Measurements from ENCODE around the gene MECR. TPM values are rescaled to one million over a fixed set of nuclear protein-coding genes. Genes with fewer than 3 reads are reported as not detected.
"Not testable (repeated sequence)": the region's sequence is repeated elsewhere in the genome, so short reads cannot be mapped to it uniquely, and the experiment has no call there.

Gene MECR
- total RNA-seq, 2 experiments from 2014 or later, result 42.0 to 42.7 TPM

- no peak overlapping the region for H3K4me3 Mint-ChIP-seq
- DNase-seq, result no peak
- no peak overlapping the region for H3K27ac Mint-ChIP-seq
- no peaks in the 10 kb centered on the region for H3K9me3 Mint-ChIP-seq
- H3K4me1 Mint-ChIP-seq, result peaks cover 30% of the 10 kb centered on the region
- H3K36me3 Mint-ChIP-seq, result no peaks in the 10 kb centered on the region
- H3K27me3 Mint-ChIP-seq, result peaks cover 27% of the 10 kb centered on the region
These were observed 3.0 kb upstream of the MECR start for GRCh38 chr1:29233693-29234092.

- peaks cover 19% of the 10 kb centered on the region for H3K27me3 Mint-ChIP-seq
- H3K4me3 Mint-ChIP-seq, result no peak overlapping the region
- H3K36me3 Mint-ChIP-seq, result no peaks in the 10 kb centered on the region
- DNase-seq, result no peak
- H3K27ac Mint-ChIP-seq, result no peak overlapping the region
- no peaks in the 10 kb centered on the region for H3K9me3 Mint-ChIP-seq
- peaks cover 26% of the 10 kb centered on the region for H3K4me1 Mint-ChIP-seq
These were observed 1.7 kb upstream of the MECR start for GRCh38 chr1:29232387-29232786.

- H3K27me3 Mint-ChIP-seq, result peaks cover 2% of the 10 kb centered on the region
- no peaks in the 10 kb centered on the region for H3K36me3 Mint-ChIP-seq
- no peaks in the 10 kb centered on the region for H3K9me3 Mint-ChIP-seq
- DNase-seq, result no peak
- peak overlapping the region; percentile 93 for H3K4me3 Mint-ChIP-seq
- H3K27ac Mint-ChIP-seq, result peak overlapping the region; percentile 88
- H3K4me1 Mint-ChIP-seq, result peaks cover 16% of the 10 kb centered on the region
These were observed 556 bp downstream of the MECR start for GRCh38 chr1:29230204-29230552.

GRCh38 chr1:29227511-29227910 lies 3.2 kb downstream of the MECR start:
- H3K27me3 Mint-ChIP-seq, result no peaks in the 10 kb centered on the region
- no peaks in the 10 kb centered on the region for H3K9me3 Mint-ChIP-seq
- no peak overlapping the region for H3K4me3 Mint-ChIP-seq
- peaks cover 16% of the 10 kb centered on the region for H3K4me1 Mint-ChIP-seq
- DNase-seq, result no peak
- no peaks in the 10 kb centered on the region for H3K36me3 Mint-ChIP-seq
- H3K27ac Mint-ChIP-seq, result no peak overlapping the region

GRCh38 chr1:29225361-29225760 lies 5.4 kb downstream of the MECR start:
- Mint-ChIP-seq H3K9me3 (no peaks in the 10 kb centered on the region), H3K36me3 (peaks cover 2% of the 10 kb centered on the region), H3K4me3 (no peak overlapping the region), H3K27me3 (no peaks in the 10 kb centered on the region), H3K27ac (no peak overlapping the region), H3K4me1 (peaks cover 9% of the 10 kb centered on the region)
- DNase-seq, result no peak

GRCh38 chr1:29224356-29224837 lies 6.3 kb downstream of the MECR start:
- no peaks in the 10 kb centered on the region for H3K9me3 Mint-ChIP-seq
- H3K4me3 Mint-ChIP-seq, result no peak overlapping the region
- H3K36me3 Mint-ChIP-seq, result peaks cover 2% of the 10 kb centered on the region
- H3K27ac Mint-ChIP-seq, result no peak overlapping the region
- DNase-seq, result no peak
- peaks cover 3% of the 10 kb centered on the region for H3K4me1 Mint-ChIP-seq
- H3K27me3 Mint-ChIP-seq, result no peaks in the 10 kb centered on the region

- H3K27ac Mint-ChIP-seq, result no peak overlapping the region
- H3K4me3 Mint-ChIP-seq, result no peak overlapping the region
- no peaks in the 10 kb centered on the region for H3K27me3 Mint-ChIP-seq
- H3K4me1 Mint-ChIP-seq, result peaks cover under 1% of the 10 kb centered on the region
- H3K36me3 Mint-ChIP-seq, result peaks cover 2% of the 10 kb centered on the region
- DNase-seq, result no peak
- no peaks in the 10 kb centered on the region for H3K9me3 Mint-ChIP-seq
These were observed 7.2 kb downstream of the MECR start for GRCh38 chr1:29223521-29223920.

- DNase-seq, result no peak
- Mint-ChIP-seq H3K4me1 (peaks cover 8% of the 10 kb centered on the region), H3K27me3 (no peaks in the 10 kb centered on the region), H3K27ac (no peak overlapping the region), H3K36me3 (peaks cover 2% of the 10 kb centered on the region), H3K9me3 (no peaks in the 10 kb centered on the region), H3K4me3 (no peak overlapping the region)
These were observed 8.0 kb downstream of the MECR start for GRCh38 chr1:29222686-29223085.

- not testable (repeated sequence) for H3K27me3 Mint-ChIP-seq, H3K9me3 Mint-ChIP-seq, H3K27ac Mint-ChIP-seq, H3K4me3 Mint-ChIP-seq, H3K36me3 Mint-ChIP-seq, DNase-seq
- H3K4me1 Mint-ChIP-seq, result peaks cover 10% of the 10 kb centered on the region
These were observed 8.5 kb downstream of the MECR start for GRCh38 chr1:29222260-29222659.

GRCh38 chr1:29221296-29221695 lies 9.4 kb downstream of the MECR start:
- Mint-ChIP-seq H3K4me1 (peaks cover 10% of the 10 kb centered on the region), H3K9me3 (no peaks in the 10 kb centered on the region), H3K27ac (no peak overlapping the region), H3K36me3 (peaks cover 2% of the 10 kb centered on the region), H3K4me3 (no peak overlapping the region), H3K27me3 (no peaks in the 10 kb centered on the region)
- no peak for DNase-seq

- no peaks in the 10 kb centered on the region for H3K27me3 Mint-ChIP-seq
- peak overlapping the region; percentile 51 for H3K27ac Mint-ChIP-seq
- H3K36me3 Mint-ChIP-seq, result peaks cover 10% of the 10 kb centered on the region
- H3K4me3 Mint-ChIP-seq, result no peak overlapping the region
- H3K9me3 Mint-ChIP-seq, result no peaks in the 10 kb centered on the region
- peaks cover 10% of the 10 kb centered on the region for H3K4me1 Mint-ChIP-seq
- no peak for DNase-seq
These were observed 12.5 kb downstream of the MECR start for GRCh38 chr1:29218223-29218622.

- Mint-ChIP-seq H3K4me3 (no peak overlapping the region), H3K27ac (peak overlapping the region; percentile 51), H3K27me3 (no peaks in the 10 kb centered on the region)
These were observed 13.1 kb downstream of the MECR start for GRCh38 chr1:29217633-29218032.

GRCh38 chr1:29213055-29213454 lies 17.7 kb downstream of the MECR start:
- Mint-ChIP-seq H3K27ac (no peak overlapping the region), H3K9me3 (no peaks in the 10 kb centered on the region), H3K4me1 (peaks cover 7% of the 10 kb centered on the region), H3K36me3 (peaks cover 12% of the 10 kb centered on the region), H3K27me3 (no peaks in the 10 kb centered on the region), H3K4me3 (no peak overlapping the region)
- no peak for DNase-seq

More at GRCh38 chr1:29217633-29218032, 13.1 kb downstream of the MECR start:
- Mint-ChIP-seq H3K4me1 (peaks cover 10% of the 10 kb centered on the region), H3K9me3 (no peaks in the 10 kb centered on the region), H3K36me3 (peaks cover 12% of the 10 kb centered on the region)
- DNase-seq, result no peak

GRCh38 chr1:29211086-29212030 lies 19.4 kb downstream of the MECR start:
- Mint-ChIP-seq H3K9me3 (no peaks in the 10 kb centered on the region), H3K27ac (no peak overlapping the region), H3K27me3 (no peaks in the 10 kb centered on the region), H3K4me1 (peaks cover 2% of the 10 kb centered on the region), H3K36me3 (peaks cover 12% of the 10 kb centered on the region), H3K4me3 (no peak overlapping the region)
- DNase-seq, result no peak

GRCh38 chr1:29210278-29211085 lies 20.3 kb downstream of the MECR start:
- H3K27ac Mint-ChIP-seq, result no peak overlapping the region
- H3K36me3 Mint-ChIP-seq, result peaks cover 12% of the 10 kb centered on the region
- H3K4me1 Mint-ChIP-seq, result peaks cover 2% of the 10 kb centered on the region
- no peaks in the 10 kb centered on the region for H3K9me3 Mint-ChIP-seq
- DNase-seq, result no peak
- no peak overlapping the region for H3K4me3 Mint-ChIP-seq
- H3K27me3 Mint-ChIP-seq, result no peaks in the 10 kb centered on the region

All from activated naive CD8-positive, alpha-beta T cell treated with anti-CD3 and anti-CD28 coated beads for 36 hours (primary cell).